HG02588 (cell line): ENCODE results near the gene UCKL1.
"Not testable (repeated sequence)": the region's sequence is repeated elsewhere in the genome, so short reads cannot be mapped to it uniquely, and the experiment has no call there.

ENCODE experiments used
- ATAC-seq: cut with Tn5 transposase; IDR thresholded peaks from one replicate; pipeline ENCODE4 v1.9.1; 2021; ENCODE audit warnings: mild to moderate bottlenecking, moderate library complexity; ENCODE audit not compliant: unreplicated experiment

The UCKL1 gene

DNA sequence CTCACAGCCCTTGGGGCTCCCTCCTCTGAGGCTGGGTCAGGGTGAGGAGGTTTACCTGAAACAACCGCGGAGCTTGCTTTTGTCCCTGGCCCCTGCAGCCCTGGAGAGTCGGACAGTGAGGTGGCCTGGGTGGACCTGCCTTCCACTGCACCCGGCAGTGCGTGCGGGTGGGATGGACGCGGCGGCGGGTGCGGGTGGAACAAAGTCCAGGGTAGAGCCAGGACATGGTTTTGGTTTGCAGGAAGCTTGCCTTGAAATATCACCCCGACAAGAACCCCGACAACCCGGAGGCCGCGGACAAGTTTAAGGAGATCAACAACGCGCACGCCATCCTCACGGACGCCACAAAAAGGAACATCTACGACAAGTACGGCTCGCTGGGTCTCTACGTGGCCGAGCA is 27.1 kb downstream of the UCKL1 start:
- no peak for ATAC-seq

DNA sequence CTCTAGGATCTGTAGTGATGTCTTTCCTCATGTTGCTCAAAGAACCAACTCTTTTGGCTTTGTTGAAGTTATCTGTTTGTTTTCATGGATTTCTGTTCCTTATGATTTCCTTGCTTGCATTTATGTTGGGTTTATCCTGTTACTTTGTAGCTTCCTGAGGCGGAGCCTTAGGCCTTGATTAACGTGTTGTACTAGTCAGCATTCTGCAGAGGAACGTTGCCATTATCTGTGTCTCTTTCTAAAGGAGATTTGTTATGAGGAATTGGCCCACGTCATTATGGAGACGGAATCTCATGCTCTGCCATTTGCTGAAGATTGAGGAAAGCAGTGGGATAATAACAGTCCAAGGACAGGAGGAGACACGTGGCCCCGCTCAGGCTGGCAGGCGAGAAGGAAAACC is 29.9 kb downstream of the UCKL1 start:
- ATAC-seq = no peak

DNA sequence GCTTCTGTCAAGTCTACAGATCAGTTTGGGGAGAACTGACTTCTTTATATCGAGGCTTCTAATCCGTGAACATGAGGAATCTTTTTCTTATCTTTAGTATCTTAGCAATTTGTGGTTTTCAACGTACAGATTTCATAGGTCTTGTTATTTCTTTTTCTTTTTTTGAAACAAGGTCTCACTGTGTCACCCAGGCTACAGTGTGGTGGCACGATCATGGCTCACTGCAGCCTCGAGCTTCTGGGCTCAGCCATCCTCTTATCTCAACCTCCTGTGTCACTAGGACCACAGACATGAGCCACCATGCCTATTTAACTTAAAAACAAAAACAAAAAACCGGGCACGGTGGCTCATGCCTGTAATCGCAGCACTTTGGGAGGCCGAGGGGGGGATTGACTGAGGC is 32.0 kb downstream of the UCKL1 start:
- ATAC-seq = no peak

DNA sequence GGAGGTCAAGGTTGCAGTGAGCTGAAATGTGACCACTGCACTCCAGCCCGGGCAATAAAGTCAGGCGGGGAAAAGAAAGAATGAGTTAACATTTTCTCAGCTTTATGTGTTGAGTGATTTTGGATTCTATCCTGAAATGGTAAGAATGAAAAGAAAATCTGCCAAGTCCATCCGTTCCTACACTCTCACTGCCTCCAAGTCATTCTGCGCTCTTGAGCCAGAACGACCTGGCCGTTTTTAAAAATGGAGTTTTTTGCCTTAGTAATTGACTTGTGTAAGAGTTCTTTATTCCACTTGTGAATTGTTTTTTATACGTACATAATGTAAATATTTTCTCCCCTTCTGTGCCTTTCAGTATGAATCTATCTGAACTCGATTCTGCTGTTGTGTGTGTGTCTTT is 32.6 kb downstream of the UCKL1 start:
- no peak for ATAC-seq

DNA sequence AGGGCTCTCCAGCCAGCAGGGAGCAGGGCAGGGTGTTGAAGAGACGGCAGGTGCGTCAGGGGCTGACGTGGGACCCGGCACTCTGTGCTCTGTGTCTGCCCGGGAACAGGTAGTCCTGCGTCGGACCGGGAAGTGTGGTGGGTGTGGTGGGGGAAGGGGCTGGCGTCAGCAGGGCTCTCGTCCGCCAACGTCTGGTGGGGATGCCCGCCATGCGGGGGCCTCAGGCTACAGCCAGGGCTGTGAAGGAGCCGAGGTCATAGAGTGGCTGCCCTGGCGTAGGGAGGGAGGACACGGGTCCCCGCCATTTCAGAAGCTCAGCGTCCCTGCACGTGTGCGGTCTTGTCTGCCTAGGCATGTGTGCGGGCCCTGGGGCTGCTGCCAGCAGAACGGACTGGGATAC is 36.0 kb downstream of the UCKL1 start:
- no peak for ATAC-seq

DNA sequence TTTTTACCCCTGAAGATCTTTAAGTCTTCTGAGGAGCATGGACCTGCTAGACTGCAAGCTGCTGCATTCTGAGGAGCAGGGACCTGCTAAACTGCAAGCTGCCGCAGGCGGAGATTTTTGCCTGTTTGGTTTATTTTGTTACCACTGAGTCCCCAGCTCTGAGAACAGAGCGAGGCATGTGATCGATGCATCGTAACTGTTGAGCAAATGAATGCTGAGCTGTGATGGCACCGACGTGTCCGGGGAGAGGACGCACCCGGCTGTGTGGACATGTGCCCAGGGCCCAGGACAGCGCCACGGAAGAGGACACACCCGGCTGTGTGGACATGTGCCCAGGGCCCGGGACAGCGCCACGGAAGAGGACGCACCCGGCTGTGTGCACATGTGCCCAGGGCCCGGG is 37.1 kb downstream of the UCKL1 start:
- ATAC-seq = no peak

DNA sequence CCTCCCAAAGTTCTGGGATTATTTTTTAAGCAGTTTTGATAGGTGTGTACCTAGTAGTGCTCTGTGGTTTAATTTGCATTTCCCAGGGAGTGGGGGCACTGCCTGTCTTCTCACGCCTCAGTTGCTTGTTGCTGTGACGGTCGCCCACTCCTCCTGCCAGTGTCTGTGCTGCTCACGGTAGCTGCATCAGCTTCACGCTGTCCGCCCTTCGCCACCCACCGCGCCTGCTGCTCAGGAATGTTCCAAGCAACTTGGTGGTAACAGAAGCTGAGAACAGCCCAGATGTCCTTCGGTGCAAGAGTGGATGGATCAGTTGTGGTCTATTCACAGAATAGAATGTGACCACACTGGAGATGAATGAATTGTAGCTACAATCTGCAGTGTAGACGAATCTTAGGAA is 38.4 kb downstream of the UCKL1 start:
- ATAC-seq = no peak

DNA sequence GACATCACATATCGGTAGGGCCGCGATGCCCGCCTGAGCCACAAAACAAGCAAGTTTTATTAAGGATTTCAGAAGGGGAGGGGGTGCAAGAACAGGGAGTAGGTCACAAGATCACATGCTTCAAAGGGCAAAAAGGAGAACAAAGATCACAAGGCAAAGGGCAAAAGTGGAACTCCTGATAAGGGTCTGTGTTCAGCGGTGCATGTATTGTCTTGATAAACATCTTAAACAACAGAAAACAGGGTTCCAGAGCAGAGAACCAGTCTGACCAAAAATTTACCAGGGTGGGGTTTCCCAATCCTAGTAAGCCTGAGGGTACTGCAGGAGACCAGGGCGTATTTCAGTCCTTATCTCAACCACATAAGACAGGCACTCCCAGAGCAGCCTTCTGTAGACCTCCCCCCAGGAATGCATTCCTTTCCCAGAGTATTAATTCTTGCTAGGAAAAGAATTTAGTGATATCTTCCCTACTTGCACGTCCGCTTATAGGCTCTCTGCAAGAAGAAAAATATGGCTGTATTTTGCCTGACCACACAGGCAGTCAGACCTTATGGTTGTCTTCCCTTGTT is 39.8 kb downstream of the UCKL1 start:
- ATAC-seq = not testable (repeated sequence)

DNA sequence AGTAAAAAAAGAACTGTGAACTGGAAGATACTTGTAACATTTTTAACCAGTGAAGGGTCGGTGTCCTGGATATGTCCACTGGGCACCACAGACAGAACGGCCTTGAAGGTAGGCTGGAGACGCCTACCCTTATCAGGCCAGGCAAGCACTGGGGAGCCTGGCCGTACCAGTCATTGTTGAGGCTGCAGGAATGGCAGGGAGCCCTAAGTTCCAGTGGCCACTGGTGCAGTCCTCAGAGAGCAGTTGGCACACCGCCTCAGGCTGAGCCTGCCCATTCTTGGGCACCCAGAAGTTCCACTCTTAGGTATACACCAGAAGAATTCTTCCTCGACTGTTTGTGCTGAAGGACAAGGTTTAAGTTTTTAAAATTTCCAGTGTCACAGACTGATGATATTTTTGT is 40.7 kb downstream of the UCKL1 start:
- ATAC-seq = no peak

DNA sequence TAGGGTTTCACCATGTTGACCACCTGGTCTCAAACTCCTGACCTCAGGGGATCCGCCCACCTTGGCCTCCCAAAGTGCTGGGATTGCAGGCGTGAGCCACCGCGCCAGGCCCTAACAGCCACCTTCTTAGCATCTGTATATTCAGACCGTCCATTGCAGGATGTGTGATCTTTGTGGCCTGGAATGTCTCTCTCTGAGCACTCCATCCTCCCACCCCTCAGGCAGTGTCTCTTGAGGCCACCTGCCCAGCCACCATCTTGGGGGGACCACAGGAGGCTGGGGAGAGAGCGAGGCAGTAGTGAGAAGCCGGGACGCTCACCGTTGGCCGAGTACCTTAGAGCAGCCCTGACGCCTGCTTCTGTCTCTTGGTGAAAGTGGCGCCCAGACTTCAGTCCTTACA is 42.4 kb downstream of the UCKL1 start:
- ATAC-seq = no peak

DNA sequence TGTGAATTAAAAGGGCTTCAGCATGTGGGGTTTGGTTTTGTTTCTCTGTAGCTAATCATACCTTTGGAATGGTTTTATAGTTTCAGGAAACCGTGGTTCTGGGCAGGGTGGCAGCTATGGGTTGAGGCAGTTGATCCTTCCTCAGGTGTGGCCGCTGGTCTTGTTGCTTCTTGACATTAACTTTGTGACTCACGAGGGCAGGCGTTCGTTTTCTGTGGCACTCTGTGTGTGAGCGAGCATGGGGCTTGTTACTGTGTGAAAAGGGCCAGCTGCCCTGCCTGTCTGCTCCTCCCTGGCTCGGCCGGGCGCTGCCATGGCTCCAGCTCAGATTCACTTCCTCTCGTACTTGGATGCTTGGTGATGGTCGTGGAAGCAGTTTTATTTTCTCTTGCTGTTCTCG is 45.0 kb downstream of the UCKL1 start:
- no peak for ATAC-seq

DNA sequence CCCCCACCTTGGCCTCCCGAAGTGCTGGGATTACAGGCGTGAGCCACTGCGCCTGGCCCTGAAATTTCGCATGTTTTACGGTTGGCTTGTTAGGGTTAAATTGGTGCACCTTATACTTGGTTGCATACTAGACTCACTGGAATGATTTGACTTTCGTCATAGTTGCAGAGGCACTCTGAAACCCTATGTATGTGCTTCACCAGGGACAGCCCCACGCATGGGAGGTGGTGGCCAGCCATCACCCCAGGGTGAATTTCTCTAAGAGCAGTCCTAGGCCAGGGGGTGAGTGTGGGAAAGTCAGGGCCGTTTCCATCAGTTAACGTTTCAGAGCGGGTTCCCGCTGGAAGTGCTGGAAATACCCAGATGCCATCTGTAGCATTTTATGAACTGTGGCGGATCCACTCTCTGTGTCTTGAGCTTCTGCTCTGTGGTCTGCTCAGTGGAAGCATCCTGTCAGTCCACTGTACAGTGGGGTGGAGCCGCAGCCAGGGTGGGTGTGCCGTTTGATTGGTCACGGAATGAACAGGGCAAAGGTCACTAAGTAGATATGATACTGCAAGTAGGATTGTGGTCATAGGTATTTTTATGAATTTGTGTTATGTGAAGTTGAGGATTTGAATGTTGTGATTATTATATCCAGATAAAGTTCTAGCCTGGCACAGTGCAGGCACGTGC is 48.1 kb downstream of the UCKL1 start:
- ATAC-seq = no peak

DNA sequence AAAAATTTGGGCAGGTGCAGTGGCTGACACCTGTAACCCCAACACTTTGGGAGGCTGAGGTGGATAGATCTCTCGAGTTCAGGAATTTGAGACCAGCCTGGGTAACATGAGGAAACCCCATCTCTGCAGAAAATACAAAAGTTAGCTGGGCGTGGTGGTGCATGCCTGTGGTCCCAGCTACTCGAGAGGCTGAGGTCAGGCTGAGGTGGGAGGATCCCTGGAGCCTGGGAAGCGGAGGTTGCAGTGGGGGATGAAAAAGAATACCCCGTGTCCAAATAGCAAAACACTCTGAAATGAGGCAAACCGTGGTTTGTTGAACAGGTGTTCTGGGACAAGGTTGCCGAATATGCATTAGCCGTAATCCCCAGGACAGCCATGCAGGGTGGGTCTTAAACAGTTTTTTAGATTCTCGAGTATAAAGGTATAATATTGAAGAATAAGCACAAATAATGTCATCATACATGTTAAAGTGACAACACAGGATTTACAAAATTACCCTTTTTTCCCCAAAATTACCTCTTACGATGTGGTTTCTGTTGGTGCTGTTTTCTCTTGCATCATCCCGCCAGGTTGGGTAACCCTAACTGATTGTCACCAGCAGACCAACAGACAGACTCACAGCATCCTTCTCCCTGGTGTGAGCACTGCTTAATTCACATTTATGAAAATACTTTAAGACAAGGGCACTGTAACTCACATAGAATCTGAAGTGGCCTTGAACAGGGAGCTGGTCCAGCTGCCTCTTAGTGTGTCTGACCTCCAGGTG is 52.2 kb downstream of the UCKL1 start:
- ATAC-seq = no peak

DNA sequence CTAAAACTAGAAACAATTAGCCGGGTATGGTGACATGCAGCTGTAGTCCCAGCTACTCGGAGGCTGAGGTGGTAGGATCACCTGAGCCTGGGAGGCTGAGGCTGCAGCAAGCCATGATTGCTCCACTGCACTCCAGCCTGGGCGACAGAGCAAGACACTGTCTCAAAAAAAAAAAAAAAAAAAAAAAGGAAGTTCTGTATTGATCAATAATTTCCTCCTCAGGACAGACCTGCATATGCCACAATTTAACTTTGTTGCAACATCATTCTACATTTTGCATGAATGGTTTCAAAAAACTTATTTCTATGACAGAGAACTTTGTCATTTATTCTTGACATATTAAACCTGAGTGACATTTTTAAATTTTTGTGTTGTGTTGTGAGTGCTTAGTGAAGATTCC is 55.8 kb downstream of the UCKL1 start:
- ATAC-seq = no peak

DNA sequence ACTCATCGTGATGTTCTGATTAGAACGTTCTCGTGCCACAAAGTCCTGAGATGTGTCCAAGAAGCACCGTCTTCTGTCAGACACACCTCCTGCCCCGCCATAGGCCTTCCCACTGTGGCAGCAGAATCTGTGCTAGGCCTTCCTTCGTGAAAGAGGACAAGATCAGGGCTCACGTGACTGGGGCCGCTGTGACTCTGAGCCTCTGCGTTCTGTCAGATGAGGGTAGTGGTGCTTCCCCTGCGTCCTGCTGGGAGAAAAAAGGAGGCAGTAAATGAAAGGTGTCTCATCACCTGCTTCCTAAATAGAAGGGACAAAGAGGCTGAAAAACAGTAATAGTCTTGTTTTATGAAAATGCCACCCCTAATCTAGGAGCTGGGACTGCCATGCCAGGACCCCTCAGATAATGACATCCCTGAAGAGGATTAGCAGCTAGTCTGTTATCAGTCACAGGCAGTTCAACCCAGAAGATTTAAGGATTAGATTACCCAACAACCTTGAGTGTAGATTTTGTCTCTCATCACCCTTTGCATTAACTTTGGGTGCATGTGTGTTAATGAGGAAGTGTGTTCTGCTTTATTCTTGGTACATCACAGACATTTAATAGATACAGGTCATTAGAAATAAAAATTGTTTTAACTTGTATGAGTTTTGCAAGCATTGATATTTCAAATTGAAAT is 57.2 kb downstream of the UCKL1 start:
- no peak for ATAC-seq

DNA sequence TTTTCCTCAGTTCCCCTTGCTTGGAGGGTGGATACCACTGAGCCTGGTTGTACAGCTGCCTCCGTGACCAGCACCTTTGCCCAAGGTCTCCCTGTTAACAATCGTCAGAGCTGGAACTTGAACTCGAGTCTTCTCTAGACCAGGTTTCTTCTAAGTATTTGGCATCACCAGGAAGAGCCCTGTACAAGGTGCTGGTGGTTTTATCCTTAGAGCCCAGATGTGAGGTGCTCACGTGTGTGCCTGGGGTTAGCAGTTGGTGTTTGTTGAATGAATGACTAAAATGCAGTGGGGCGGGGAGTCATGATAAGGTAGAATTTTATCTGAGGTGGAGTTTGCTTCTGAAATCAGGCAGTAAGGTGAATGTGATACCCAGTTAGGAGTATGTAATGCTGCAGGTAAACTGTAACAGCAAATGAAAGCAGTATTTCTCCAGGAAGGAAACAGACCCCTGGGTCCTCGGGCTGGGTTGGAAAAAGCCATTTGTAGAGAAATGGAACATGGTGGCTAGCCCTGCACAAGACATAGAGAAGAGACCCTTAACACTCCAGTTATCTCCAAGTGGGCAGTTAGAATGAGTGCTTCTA is 58.1 kb downstream of the UCKL1 start:
- no peak for ATAC-seq

DNA sequence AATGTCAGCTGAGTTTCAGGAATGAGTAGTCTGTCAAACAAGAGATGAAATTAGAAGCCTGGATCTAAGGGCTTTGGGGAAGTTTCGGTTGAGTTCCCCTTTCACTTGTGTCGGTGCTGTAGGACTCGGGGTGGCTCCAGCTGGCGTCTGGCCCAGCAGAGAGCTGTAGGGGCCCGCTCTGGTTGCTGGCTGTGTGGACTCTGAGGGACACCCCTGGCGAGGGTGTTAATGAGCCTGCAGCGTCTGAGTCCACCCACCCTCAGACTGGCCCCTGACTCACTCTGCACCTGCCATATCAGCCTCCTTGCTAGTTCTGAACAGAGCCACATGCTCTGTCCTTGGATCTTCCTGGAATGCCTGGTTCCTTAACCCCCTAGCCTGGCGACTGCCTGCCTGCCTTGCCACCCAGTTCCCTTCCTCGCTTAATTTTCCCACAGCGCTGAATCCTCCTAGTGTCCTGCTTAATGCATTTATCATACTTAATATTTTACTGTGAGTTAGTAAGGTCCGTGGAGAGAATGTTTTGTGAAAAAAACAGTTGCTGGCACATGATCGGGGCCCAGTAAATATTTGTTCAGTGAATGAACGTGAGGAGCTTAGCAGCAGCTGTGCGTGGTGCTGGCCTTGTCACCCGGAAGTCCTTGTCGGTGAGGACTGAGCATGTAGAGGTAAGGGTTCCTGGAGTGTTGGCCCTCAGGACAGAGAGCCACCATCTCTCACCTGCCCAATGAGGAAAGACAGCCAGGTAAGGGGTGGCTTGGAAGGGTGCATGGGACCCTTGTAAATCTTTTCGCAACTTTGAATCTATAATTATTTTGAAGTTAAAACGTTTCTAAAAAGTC is 59.7 kb downstream of the UCKL1 start:
- no peak for ATAC-seq

DNA sequence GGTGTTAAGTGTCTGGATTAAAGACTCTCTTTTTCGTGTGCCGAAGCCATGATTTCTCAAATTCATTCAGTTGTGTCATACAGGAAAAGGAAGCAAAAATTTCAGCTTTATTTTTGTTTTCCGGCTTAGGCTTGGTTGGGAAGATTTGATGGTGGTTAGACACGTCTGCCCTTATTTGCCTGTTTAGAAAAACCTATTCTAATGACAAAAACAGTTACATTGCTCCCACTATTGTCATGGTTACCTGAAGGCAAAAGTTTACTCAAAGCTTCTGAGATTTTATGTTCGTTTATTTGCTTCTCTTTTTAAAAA is 60.3 kb downstream of the UCKL1 start:
- ATAC-seq = no peak

DNA sequence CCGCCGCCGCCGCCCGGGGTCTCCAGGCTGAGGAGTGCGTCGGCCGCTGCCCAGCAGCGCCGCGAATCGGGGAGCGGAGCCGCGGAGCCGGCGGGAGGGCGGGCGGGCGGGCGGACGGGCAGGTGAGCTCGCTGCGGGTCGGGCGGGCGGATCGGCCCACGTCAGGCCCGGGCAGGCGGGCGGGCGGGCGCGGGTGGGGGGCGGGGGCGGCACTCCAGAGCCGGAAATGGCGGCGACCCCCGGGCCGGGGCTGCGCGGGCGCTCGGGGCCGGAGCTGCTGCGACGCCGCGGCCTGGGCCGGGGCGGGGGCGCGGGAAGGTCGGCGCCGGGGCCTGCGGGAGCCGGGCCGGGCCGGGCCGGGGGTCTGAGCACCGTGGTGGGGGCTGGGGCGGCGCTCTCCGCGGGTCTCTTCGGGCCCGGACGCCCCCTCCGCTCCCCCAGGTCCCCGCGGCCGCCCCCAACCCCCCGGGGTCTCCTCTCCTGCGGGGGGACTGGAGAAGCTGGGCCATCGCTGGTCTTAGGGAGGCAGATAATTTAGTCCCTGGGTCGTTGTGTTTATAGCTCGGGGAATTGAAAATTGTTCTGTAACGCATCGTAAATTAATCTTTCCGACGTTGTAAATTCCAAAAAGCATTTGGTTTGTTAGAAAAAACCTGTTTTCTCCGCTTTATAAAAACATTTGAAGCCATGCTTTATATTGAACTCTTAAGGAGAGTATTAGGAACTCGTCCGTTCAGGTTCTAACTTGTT is 60.8 kb downstream of the UCKL1 start:
- peak; percentile 13 for ATAC-seq
